Stimulated activated naive CD8-positive, alpha-beta T cell treated with anti-CD3 and anti-CD28 coated beads, Interleukin-15, Interleukin-2, amounts not matched to agents 100 U/mL and 50 U/mL, for 24 hours (primary cell): Measurements from ENCODE around the gene VSIR.

ENCODE experiments used
- ATAC-seq: fragments of 150-1000 bp; cut with Tn5 transposase; one replicate; pipeline ENCODE4 v1.10.0; 2021
- DNase-seq: peaks from one replicate; pipeline ENCODE4 v3.0.0; 2021

The VSIR gene

DNA sequence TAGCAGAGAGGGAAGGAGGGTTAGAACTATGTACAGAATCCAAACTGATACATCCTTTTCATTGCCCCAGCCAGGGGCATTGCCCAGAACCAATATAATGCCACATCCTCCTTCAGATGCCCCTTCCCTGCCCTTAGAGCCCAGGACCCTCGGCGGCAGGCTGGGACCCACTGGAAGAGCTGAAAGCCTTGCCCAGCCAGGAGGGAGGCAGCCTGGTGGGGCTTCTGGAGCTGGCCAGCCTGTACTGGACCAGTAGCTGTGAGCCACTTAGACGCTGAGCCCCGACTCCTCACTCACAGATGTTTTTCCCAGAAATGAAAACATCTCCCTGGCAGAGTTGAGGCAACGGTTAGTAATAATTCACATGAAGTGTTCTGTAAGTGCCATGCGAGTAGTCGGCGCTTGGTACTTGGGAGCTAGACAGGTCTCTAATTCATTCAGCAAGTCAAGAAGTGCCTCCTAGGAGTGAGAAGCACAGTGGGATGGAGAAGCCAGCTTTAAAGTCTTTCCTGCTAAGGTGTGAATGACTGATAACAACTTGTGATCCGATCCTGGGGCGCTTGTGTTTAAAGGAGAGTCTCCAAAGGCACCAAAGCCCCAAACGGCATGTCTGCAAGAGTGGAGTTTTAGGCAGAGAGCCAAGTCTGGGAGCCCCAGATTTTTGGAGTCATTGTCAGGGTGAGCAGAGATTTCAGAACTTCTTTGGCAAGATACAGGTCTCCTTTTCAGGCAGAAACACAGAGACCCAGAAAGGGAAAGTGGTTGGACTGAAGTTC, 9.8 kb downstream of the VSIR start:
- DNase-seq = no peak
- ATAC-seq = no peak

DNA sequence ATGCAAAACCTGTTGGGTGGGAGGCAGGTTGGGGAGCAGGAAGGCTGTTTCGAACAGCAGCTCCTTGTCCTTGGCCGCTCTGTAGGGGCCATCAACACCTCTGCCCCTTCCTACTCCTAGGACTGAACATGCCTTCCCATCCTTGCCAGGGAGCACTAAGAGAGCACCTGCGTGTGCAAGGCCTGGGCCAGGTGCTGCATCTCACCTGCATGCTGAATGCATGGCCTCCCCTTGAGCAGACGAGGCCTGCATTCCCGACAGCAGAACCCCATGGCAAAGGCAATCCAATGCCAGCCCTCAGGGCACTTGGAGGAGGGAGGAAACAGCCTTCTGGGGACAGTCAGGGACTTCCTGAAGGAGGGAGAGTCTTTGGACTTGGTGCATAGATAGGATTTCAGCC, 11.0 kb downstream of the VSIR start:
- ATAC-seq (no peak), DNase-seq (no peak)

DNA sequence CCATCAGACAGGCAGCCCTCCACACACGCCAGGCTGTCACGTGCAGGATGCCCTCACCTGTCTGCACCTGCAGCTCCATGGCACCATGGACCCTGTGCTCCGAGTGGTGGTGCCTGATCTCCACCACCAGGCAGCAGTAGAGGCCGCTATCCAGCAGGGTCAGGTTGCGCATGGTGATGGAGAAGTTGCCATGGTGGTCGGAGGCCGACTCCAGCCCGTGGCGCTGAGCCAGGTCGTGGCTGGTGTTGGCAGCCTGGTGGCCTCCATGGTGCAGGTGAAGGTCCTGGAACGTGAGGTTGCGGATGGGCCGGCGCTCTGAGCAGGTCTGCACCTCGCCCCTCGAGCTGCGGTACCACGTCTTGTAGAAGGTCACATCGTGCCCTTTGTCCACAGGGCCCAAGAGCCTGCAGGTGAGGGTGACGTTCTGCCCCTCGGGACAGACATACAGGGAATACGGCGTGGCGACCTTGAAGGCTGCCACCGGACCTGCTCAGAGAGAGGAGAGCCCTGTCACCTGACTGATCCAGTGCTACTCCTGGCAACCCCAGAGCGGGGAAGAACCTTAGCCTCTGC, 11.7 kb downstream of the VSIR start:
- peak; percentile 2 for ATAC-seq
- DNase-seq = no peak

DNA sequence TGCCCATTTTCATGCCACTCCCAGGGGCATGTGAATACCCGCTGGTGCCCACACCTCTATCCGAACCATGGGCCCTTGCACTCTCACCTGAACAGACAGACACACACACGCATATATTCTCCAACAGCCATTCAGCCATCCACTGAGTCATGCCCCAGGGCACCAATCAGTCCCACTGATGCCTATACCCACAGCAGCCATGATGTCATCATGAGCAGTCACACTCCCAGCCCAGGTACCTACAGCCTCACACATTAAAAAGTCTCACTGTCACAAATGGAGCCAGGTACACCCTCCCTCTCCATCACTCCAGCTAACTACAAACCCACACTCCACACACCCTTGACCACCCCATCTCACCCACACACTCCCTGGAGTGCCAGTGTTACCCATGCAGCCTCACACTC, 12.2 kb downstream of the VSIR start:
- no peak for DNase-seq

DNA sequence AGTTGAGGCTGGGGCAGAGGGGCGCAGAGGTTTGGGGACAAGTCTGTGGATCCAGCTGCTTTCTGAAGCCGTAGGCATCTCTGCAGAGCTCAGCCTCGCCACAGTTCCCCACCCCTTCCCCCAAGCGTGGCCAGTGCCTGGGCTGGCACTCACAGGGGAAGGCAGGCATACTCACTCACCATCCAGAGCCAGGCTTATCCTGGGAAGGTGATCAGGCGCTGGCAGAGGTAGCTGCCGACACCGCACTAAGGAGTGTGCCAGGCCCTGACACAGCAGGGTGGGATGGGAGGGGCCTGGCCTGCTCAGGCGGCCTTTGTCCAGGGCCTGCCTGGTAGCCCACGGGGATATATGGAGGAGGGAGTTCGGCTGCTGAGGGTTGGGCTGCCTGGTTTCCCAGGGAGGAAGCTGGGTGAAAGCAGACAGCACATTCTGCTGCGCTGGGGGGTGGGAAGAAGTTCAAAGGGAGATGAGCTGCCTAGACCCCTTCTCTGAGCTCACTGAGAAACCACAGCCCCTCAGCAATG, 15.9 kb downstream of the VSIR start:
- DNase-seq (no peak), ATAC-seq (peak; percentile 10)

More for the DNA sequence above, 12.2 kb downstream of the VSIR start:
- peak; percentile 82 for ATAC-seq

DNA sequence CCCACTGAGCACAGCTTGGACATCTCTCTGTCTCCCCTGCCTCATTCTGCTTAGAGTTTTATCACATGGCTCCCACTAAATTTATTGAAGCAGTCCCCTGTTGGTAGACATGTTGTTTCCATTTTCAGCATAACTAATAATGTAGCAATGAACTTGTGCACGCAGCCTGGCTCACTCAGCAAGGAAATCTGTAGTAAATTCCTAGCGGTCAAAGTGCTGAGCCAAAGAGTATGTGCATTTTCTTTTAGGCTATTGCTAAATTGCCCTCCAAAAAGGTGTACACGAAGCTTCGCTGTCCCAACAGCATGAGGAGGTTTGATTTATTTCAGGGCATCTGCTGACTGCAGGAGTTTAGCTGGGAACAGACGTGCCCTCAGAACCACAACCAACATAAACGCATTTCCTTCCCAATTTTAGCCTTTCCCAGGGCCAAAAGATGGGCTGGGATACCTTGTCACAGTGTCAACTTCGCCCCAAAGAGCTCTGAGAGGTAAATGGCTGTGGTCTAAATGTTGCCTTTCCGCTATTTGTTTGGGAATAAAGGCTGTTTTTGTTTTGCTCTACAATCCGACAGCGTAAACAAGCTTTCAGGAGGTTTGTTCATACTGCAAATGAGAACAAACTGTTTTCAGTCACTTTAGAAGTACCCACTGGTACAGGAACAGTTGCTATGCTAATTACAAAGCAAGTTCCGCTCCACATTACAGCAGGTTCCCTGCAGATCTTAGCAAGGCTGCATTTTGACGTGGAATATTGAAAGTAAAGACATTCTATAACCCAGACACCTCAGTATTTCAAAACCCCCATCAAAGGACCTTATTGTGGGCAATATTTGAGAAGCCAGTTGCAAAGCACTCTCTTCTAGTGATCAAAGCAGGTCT, 16.8 kb downstream of the VSIR start:
- no peak for DNase-seq
- peak; percentile 36 for ATAC-seq

DNA sequence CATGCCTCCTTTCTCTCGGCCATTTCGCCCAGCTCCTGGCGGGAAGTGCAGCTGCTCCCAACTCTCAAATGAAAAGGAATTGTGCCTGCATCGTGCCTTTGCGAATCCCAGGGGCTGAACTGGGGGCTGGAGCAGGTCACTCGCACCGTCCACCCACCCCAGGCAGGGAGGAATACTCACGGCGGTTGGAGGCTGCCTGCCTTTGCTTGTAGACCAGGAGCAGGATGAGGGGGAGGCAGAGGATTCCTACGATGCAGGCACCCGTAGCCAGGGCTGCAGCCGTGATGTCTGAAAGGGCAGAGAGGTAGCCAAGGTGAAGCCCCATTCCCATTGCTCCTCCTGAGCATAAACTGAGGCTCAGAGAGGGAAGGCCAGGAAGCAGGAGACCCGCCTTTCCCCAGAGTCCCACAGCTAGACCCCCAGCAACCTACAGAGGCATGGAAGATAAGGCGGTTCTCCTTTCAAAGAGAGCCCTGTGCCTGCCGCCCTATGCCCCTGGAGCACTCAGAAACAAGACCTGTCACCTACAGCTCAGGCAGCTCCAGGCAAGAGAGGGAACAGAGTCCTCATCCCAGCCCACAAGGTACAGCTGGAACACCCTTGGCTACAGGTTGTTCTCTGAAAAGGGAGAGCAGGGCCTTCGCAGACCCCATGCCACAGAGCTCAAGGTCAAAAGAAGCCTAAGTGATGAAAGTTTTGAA, 18.0 kb downstream of the VSIR start:
- ATAC-seq = no peak
- no peak for DNase-seq

DNA sequence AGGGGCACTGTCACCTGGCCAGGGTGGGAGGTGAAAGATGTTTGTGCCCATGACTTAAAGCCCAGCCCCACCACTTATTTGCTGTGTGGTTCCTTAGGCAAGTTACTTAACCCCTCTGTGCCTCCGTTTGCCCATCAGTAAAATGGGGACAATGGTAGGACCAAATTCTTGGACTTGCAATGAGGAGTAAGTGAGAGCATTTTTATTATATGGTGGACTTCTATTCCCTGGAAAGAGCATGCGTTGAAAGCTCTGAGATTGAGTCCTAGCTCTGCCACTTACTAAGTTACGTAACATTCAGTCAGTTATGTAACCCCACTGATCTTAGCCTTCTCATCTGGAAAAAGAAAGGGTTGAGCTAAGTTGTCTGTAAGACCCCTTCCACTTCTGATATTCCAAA, 18.8 kb downstream of the VSIR start:
- no peak for ATAC-seq
- no peak for DNase-seq

DNA sequence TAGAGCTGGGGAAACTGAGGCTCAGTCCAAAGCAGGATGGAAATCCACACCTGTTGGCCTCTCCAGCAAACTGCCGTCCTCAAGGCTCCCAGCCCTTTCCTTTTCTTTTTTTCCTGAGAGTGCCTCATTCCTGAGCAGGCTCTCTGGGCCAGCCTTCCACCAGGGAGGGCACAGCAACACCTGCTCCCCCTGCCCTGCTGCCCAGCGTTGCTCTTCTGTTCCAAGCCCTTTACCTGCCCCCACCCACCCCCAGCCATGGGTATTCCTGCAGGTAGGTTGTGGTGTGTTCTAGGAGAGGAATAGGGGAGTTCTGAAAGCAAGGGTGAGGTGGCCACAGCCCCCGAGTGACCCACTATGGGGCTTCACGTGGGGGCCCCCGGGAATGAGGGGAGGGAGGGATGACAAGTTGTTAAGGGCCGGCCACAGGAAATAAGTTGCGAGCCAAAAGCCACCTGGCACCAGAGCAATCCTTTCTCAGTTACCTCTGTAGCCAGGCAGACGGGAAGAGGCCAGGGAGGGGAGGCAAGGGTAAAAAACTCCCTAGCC, 19.3 kb downstream of the VSIR start:
- ATAC-seq = no peak
- no peak for DNase-seq

DNA sequence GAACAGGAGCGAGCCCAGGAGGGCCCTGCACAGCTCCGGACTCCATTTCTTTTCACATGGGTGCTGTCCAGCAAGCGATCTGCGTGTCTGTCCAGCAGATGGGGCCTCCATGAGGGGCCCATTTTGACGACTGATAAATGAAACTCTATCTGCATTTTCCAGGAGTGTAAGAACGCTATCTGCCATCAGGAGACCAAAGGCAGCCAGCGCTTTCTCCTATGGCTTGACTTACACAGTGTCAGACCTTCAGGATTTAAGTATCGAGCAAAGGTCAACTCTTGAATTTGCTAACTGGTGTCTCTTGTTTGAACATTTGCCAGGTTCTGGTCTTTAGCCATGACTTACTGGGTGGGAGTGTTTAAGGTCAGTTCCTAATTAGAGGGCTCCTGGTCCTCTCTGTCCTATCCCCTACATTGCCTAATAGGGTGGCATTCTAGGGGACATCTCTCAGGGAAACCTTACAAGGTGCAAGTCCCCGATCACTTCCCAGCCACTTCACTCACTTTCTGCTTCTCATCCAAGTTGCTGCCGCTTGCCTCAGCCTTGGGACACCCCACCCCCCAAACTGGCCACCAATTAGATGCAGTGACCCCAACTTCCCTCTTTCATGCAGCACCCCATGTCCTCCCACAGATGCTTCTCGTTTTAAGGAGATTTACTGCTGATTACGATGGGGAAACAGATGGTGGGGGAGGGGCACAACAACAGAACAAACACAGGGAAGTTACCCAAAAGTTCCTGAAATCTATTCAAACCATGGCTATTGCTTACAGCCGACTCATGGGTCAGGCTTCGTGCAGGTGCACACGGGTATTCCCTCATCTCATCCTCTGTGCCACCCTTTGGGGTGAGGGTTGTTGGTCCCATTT, 20.0 kb downstream of the VSIR start:
- ATAC-seq (no peak), DNase-seq (no peak)

DNA sequence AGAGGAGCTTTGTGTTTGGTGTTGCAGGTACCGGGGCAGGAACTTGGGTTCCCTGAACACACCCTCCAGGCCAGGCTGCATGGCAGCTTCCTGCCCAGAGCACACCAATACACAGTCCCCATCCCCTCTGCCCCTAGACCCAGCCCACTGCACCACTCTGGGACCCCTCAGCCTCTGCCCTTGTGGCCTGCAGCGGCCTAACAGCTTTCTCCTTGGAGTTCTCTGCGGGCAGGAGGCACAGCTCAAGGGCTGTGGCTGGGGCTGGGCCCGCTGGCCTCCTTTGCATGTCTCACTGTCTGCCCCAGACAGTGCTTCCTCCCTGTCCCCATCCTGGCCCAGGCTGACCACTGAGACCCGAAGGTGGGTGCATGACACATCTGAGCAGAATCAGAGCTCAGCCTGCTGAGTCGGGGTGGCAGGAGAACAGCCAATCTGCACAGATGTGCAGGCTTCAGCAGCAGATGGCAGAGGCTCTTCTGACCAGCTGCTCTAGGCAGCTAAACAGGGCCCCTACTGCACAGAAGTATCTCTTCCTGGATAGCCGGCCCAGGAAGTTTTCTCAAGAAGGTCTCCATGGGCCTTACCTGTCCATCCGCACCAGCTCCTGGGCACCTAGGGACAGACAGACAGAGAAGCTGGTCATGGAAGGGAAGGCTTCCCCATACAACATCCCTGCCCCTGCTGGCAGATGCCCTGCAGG, 20.8 kb downstream of the VSIR start:
- no peak for ATAC-seq
- DNase-seq = no peak

DNA sequence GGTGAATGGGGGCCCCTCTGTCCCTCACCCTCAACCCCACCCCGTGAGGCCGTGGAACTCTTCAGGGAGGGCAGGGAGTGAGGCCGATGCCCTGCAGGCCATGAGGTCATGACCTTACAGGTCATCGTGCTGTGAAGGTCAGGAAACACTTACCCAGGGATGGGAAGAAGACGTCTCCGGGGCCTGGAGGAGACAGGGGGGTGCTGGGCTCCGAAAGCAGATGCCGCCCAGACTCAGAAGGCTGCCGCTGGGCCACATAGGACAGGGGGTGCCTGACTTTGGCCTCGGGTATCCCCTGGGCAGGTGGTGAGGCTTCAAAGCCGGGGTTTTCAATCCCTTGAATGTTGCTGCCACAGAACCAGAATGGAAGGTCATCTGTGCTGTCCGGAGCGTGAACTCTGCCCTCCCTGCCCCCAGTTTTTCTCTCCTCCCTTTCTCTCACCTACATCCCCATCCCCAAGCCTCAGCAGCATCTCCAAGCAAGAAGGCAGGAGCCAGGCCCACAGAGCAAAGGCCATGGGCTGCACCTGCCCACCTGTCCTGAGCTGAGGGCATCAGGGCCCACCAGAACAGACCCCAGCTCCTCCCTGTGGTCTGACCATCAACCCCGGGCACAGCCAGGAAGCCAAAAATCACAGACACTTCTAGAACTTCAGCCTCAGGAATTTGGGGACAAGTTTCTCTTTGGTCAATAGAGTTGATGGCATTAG, 21.6 kb downstream of the VSIR start:
- DNase-seq (no peak), ATAC-seq (no peak)

DNA sequence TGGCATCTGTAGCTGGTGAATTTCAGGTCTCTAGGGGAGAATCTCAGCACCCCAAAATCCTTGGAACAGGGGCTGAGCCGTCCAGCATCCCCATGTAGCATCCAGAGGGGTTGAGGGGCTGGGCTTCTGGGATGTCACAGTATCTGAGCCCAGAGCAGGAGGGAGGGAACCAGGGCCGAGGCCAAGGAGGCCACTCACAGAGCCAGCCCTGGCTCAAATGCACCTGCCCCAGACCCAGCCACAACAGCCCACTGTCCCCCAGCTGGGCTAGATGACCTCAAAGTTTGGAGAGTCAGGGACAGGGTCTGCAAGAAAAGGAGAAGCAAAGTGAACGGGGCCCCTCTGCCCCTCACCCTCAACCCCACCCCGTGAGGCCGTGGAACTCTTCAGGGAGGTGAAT, 22.3 kb downstream of the VSIR start:
- DNase-seq = no peak
- ATAC-seq = no peak

DNA sequence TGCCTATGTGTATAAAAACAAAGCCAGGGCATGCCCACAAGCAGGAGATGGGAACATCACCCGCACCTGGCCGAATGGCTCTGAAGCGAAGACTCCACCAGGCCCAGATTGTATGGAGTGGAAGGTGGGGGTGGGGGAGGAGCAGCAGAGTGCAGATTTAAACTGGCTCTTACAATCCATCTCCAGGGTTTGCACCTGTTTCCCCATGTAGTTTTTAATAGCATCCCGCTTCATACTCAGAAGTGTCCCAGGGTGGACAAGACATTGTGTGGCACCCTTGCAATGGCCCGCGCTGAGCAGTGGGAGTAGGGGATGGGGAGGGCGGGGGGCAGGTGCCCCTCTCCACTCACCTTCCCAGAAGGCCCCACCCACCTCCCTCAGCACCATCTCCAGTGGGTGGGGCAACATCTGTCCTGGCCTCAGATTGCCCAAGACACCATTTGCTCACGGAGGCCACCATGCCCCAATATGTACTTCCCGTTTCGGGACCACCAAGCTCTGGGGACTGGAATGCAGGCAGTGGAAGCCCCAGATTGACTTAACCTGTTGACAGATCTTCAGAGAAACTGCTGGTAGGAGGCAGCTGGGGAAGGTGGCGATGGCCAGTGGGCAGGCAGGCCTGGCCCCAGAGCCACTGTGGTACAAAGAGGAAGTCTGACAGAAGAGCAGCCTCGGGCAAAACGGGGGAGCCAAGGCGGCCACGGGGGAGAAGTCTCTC, 23.0 kb downstream of the VSIR start:
- ATAC-seq = no peak
- no peak for DNase-seq

DNA sequence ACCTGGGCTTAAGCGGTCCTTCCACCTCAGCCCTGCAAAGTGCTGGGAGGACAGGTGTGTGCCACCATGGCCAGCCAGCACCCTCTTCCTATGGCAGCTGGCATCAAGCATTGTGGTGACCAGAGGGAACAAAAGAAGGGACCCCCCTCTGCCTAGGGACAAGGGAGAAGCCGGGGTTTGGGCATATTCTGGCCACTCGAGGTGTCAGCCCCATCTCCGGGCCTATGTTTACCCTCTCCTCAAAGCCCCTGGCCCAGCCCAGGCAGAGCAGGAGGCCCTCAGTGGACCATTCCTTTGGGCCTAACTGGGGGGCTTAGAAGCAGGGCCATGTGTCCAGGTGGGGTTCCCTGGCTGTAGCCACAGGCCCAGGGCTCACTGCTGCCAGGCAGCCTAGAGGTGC, 23.9 kb downstream of the VSIR start:
- no peak for ATAC-seq
- no peak for DNase-seq

DNA sequence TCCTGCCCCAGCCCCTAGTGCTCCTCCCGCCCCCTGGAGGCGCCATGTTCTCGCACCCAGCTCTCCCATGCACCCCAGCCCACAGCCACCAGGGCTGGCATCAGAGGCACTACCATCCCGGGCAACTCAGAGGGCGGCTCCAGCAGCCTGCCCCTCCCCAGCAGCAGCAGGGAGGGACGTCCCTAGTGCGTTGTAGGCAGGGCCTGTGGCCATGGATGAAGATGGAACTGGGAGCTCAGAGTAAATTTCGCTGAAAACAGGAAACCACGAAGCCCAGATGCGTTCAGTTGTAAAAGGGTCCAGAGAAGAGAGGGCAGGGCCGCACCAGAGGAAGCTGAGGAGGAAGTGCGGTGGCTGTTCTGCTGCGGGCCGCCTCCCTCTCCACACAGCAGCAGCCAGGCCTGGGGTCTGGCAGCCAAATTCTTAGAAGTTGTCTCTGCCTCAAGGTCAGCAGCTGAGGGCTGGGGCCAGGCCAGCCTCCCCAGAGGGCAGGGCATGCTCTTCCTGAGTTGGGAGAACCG, 24.6 kb downstream of the VSIR start:
- ATAC-seq = peak; percentile 86
- DNase-seq = peak; percentile 83

DNA sequence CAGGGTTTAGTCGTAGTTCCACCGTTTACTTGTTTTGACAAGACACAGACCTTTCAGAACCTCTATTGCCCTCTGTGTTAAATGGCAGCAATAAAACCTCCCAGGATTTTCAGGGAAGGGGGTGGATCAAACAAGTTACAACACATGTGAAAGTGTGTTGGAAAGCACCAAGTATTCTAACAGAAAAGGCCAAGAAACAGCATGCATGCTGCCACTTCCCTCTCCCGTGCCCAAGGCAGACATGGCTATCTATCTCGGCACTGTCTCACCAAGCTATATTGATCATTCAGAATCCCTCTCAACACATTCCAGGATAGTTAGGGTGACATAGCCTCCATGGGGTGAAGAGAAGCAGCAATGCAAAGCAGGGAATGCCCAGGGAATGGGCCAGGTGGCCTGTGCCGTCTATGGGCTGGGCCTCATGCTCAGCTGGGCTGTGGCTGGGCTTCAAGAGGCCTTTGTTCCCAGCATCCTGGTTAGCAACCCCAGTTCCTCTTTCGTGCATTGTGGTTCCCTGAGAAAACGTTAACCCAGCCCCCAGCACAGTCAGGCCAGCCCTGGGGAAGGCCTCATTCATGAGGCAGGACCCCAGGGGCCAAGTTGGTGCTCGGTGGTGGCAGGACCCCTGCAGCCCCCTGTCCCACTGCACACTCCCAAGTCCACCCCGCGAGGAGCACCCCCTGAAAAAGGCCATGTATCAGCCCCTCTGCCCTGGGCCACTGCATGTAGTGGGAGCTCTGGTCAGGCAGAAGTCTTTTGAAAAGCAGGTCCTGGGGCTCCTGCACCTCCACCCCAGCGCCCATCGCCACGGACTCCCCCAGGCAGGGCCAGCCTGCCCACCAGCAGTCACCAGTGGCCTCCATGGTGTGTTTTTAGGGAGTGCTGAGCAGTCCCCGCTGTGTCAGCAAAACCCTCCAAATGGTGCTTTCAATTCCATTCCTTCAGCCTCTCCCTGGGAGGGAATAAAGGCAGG, 25.5 kb downstream of the VSIR start:
- peak; percentile 8 for ATAC-seq
- no peak for DNase-seq
